ENCODE measurements around the gene ZNF107. TPM values are rescaled to one million over a fixed set of nuclear protein-coding genes. Genes with fewer than 3 reads are reported as not detected.

Gene ZNF107
- polyA plus RNA-seq, 1 experiment = 1.4 TPM

GRCh38 chr7:64672414-64672813 is 6.5 kb downstream of the ZNF107 start:
- POLR2A ChIA-PET = no interaction called here
- Histone ChIP-seq H3K4me3 (ENCODE audit: low read depth, low read length) (no peak overlapping the region), H3K27me3 (ENCODE audit: control insufficient read depth, insufficient read depth, low read length) (no peaks in the 10 kb centered on the region), H3K36me3 (ENCODE audit: control insufficient read depth, insufficient read depth, low read length) (no peaks in the 10 kb centered on the region)
- DNase-seq (ENCODE audit: low read depth) = no peak
- CTCF ChIA-PET = interaction anchor here (0.8 kb wide), 1 partner anchor 16 kb away, joined by 3 read pairs; no protein-coding TSS in a partner anchor
- no peak for TF ChIP-seq CTCF (IDR thresholded peaks at IDR 0.05; ENCODE audit: insufficient read depth, low read depth, low read length)

- ChIA-PET CTCF (no interaction called here), POLR2A (no interaction called here)
- no peak overlapping the region for H3K4me3 ChIP-seq (ENCODE audit: low read depth, low read length)
- TF ChIP-seq CTCF (IDR thresholded peaks at IDR 0.05; ENCODE audit: insufficient read depth, low read depth, low read length) = no peak
- peaks cover 1% of the 10 kb centered on the region for H3K36me3 ChIP-seq (ENCODE audit: control insufficient read depth, insufficient read depth, low read length)
- H3K27me3 ChIP-seq (ENCODE audit: control insufficient read depth, insufficient read depth, low read length) = no peaks in the 10 kb centered on the region
- DNase-seq (ENCODE audit: low read depth) = no peak
Measured at GRCh38 chr7:64685091-64685490, 19.2 kb downstream of the ZNF107 start.

- ChIA-PET POLR2A (no interaction called here), CTCF (no interaction called here)
- no peak for DNase-seq (ENCODE audit: low read depth)
- H3K4me3 ChIP-seq (ENCODE audit: low read depth, low read length) = no peak overlapping the region
- H3K36me3 ChIP-seq (ENCODE audit: control insufficient read depth, insufficient read depth, low read length) = peaks cover 1% of the 10 kb centered on the region
- no peaks in the 10 kb centered on the region for H3K27me3 ChIP-seq (ENCODE audit: control insufficient read depth, insufficient read depth, low read length)
- TF ChIP-seq CTCF (IDR thresholded peaks at IDR 0.05; ENCODE audit: insufficient read depth, low read depth, low read length) = no peak
Measured at GRCh38 chr7:64685741-64686140, 19.8 kb downstream of the ZNF107 start.

- ChIA-PET CTCF (no interaction called here), POLR2A (no interaction called here)
- no peaks in the 10 kb centered on the region; the same call in none of the 2 replicates for H3K36me3 ChIP-seq (ENCODE audit: control insufficient read depth, insufficient read depth, low read length)
- no peak overlapping the region for H3K4me3 ChIP-seq (ENCODE audit: low read depth, low read length)
- no peaks in the 10 kb centered on the region for H3K27me3 ChIP-seq (ENCODE audit: control insufficient read depth, insufficient read depth, low read length)
- no peak for TF ChIP-seq CTCF (IDR thresholded peaks at IDR 0.05; ENCODE audit: insufficient read depth, low read depth, low read length)
- DNase-seq (ENCODE audit: low read depth) = no peak
Measured at GRCh38 chr7:64686493-64687184, 20.7 kb downstream of the ZNF107 start.

GRCh38 chr7:64687249-64687648 is 21.3 kb downstream of the ZNF107 start:
- CTCF ChIA-PET = interaction anchor here (1.2 kb wide), 1 partner anchor 15 kb away, joined by 3 read pairs; no protein-coding TSS in a partner anchor

More at GRCh38 chr7:64687249-64687648, 21.3 kb downstream of the ZNF107 start:
- TF ChIP-seq CTCF (IDR thresholded peaks at IDR 0.05; ENCODE audit: insufficient read depth, low read depth, low read length) = no peak
- POLR2A ChIA-PET = no interaction called here
- no peak for DNase-seq (ENCODE audit: low read depth)
- H3K36me3 ChIP-seq (ENCODE audit: control insufficient read depth, insufficient read depth, low read length) = no peaks in the 10 kb centered on the region; the same call in none of the 2 replicates
- no peak overlapping the region for H3K4me3 ChIP-seq (ENCODE audit: low read depth, low read length)
- no peaks in the 10 kb centered on the region for H3K27me3 ChIP-seq (ENCODE audit: control insufficient read depth, insufficient read depth, low read length)
